Aortic smooth muscle cell (primary cell): ENCODE measurements around the gene PANK2. TPM values are rescaled to one million over a fixed set of nuclear protein-coding genes. Genes with fewer than 3 reads are reported as not detected.

ENCODE experiments used
- total RNA-seq: library from RNA; depleted of rRNA; stranded (reverse); fragments of >200 nt; gene quantifications from 2 replicates; pipeline ENCODE4 v1.2.3, GENCODE V29; 2014

Gene PANK2
- 50.5 and 52.6 TPM in 2 replicates for total RNA-seq

GRCh38 chr20:3888622-3889488 is at the start of gene PANK2:
Gene PANK2, plus strand, starts transcription at chr20:3889387.

GRCh38 chr20:3846740-3847428 is 42.3 kb upstream of the PANK2 start, which contains the start of gene MAVS:
Gene MAVS, plus strand, starts transcription at chr20:3846834. Its CDS starts 7,791 bp downstream, at chr20:3854625.

Other genes with a start within 250 kb of the PANK2 start
- not detected in 2 replicates for gene GFRA4, start 226.0 kb upstream of the PANK2 start, total RNA-seq
- gene ADAM33, start 207.4 kb upstream of the PANK2 start, total RNA-seq, result 21.0 and 29.2 TPM in 2 replicates
- not detected in 2 replicates for gene SIGLEC1, start 176.8 kb upstream of the PANK2 start, total RNA-seq
- gene HSPA12B, start 156.7 kb upstream of the PANK2 start, total RNA-seq, result 0.31 and 0.53 TPM in 2 replicates
- gene ADISSP, start 121.6 kb upstream of the PANK2 start, total RNA-seq, result 16.2 and 17.3 TPM in 2 replicates
- 0.12 and 0.13 TPM in 2 replicates for gene SPEF1, start 107.9 kb upstream of the PANK2 start, total RNA-seq
- 116 and 144 TPM in 2 replicates for gene CENPB, start 102.6 kb upstream of the PANK2 start, total RNA-seq
- gene CDC25B, start 93.1 kb upstream of the PANK2 start, total RNA-seq, result 32.1 and 42.0 TPM in 2 replicates
- 16.4 and 19.3 TPM in 2 replicates for gene AP5S1, start 68.8 kb upstream of the PANK2 start, total RNA-seq
- 13.6 and 14.9 TPM in 2 replicates for gene MAVS, start 42.6 kb upstream of the PANK2 start, total RNA-seq
- 10.3 and 22.1 TPM in 2 replicates for gene RNF24, start 126.2 kb downstream of the PANK2 start, total RNA-seq